Hippocampal formation (tissue), 2 donors: ENCODE results near the gene PARD3B.

Experiments used
- DNase-seq, 2 donors: peaks; one replicate each; lab custom pipeline; 2025; lab: John Stamatoyannopoulos, UW

PARD3B gene

GRCh38 chr2:205500065-205500464, 954.8 kb downstream of the PARD3B start:
- DNase-seq: no peak

- no peak for DNase-seq
Measured at GRCh38 chr2:205500951-205501350, 955.7 kb downstream of the PARD3B start.

- no peak for DNase-seq
Measured at GRCh38 chr2:205501826-205502225, 956.6 kb downstream of the PARD3B start.

- no peak for DNase-seq
Measured at GRCh38 chr2:205505371-205505770, 960.1 kb downstream of the PARD3B start.

GRCh38 chr2:205509655-205510054, 964.4 kb downstream of the PARD3B start:
- DNase-seq: no peak

GRCh38 chr2:205510345-205510744, 965.1 kb downstream of the PARD3B start:
- DNase-seq: no peak

GRCh38 chr2:205511221-205511620, 965.9 kb downstream of the PARD3B start:
- no peak for DNase-seq

GRCh38 chr2:205511641-205512040, 966.4 kb downstream of the PARD3B start:
- no peak for DNase-seq

- DNase-seq: no peak
Measured at GRCh38 chr2:205520311-205520710, 975.0 kb downstream of the PARD3B start.

GRCh38 chr2:205524656-205525055, 979.4 kb downstream of the PARD3B start:
- DNase-seq: no peak

GRCh38 chr2:205527801-205528200, 982.5 kb downstream of the PARD3B start:
- no peak for DNase-seq

- DNase-seq: no peak
Measured at GRCh38 chr2:205531072-205531471, 985.8 kb downstream of the PARD3B start.

- DNase-seq: no peak
Measured at GRCh38 chr2:205531489-205532148, 986.3 kb downstream of the PARD3B start.

- DNase-seq: no peak
Measured at GRCh38 chr2:205535001-205535400, 989.7 kb downstream of the PARD3B start.

- DNase-seq: no peak
Measured at GRCh38 chr2:205539603-205540002, 994.3 kb downstream of the PARD3B start.

GRCh38 chr2:205540036-205540435, 994.8 kb downstream of the PARD3B start:
- no peak for DNase-seq

GRCh38 chr2:205543262-205543843, 998.1 kb downstream of the PARD3B start:
- no peak for DNase-seq

- no peak for DNase-seq
Measured at GRCh38 chr2:205543937-205544702, 998.8 kb downstream of the PARD3B start.

GRCh38 chr2:205545971-205546816, 1000.9 kb downstream of the PARD3B start:
- peak in 1 of 2 donors; percentile 37 for DNase-seq

- no peak for DNase-seq
Measured at GRCh38 chr2:205555566-205556230, 1010.4 kb downstream of the PARD3B start.

- DNase-seq: no peak
Measured at GRCh38 chr2:205556357-205556756, 1011.1 kb downstream of the PARD3B start.
